ENCODE measurements around the gene CA5A. TPM values are rescaled to one million over a fixed set of nuclear protein-coding genes. Genes with fewer than 3 reads are reported as not detected.
"Not testable (repeated sequence)": the region's sequence is repeated elsewhere in the genome, so short reads cannot be mapped to it uniquely, and the experiment has no call there.

The CA5A gene
- polyA plus RNA-seq, 6 donors from 2014 or later = not detected

DNA sequence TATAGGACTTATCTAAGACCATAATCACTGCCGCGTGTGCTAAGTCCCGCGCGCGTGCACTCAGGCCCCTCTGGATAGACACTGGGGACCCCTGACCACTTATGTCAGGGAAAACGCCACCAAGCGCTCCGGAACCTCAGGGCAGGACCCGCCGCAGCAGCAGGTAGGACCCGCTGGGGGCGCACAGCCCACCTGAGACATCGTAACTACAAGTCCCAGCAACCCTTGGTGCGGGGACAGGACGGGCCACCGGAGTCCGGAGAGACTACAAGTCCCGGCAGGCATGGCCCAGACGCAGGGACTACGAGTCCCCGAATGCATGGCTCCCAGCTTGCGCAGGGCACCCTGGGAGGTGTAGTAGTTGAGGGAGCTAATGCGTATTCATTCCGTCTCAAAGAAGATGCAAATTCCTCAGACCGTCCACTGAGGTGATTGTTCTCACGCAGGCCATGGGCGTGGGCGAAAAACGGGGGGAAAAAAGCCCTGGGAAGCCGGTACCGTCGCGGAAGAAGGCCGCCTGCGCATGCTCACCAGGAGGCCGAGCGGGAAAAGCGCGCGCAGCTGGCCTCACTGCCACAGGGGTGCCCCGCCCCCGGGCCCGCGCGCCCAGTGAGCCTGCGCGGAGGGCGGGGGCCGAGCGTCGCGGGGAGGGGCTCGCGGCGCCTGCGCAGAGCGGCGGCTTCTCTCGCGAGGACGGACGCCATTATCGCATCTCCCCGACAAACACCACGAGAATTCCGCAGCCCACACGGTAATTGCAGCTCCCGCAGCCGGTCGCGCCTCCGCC lies 14.6 kb upstream of the CA5A start, which contains the start of gene BANP:
Gene BANP (plus strand): TSS at position 670 of the 787 bp plus-strand sequence. CDS start 23,682 bp downstream, outside the sequence.
- peaks cover 0 to 8% of the 10 kb centered on the region in 2 donors for H3K36me3 Mint-ChIP-seq
- H3K4me3 Mint-ChIP-seq = peak within 1 kb of the TSS; percentile 91 to 100 (median 99)
- ATAC-seq (ENCODE audit: low read depth in 2 of 2) (peak; percentile 89 to 90), DNase-seq (peak; percentile 97)
- no peaks in the 10 kb centered on the region for H3K27me3 Mint-ChIP-seq
- H3K4me1 Mint-ChIP-seq = peaks cover 35 to 72% (median 62%) of the 10 kb centered on the region in 3 donors
- no peaks in the 10 kb centered on the region for H3K9me3 Mint-ChIP-seq
- peak within 1 kb of the TSS; percentile 99 to 100 (median 100) for H3K27ac Mint-ChIP-seq

GRCh38 chr16:87949071-87949744 lies 12.9 kb upstream of the CA5A start:
- H3K4me1 Mint-ChIP-seq = peaks cover 38 to 59% (median 55%) of the 10 kb centered on the region in 3 donors
- H3K36me3 Mint-ChIP-seq = peaks cover 0 to 8% of the 10 kb centered on the region in 2 donors
- no peaks in the 10 kb centered on the region for H3K9me3 Mint-ChIP-seq
- H3K4me3 Mint-ChIP-seq = peak overlapping the region in 4 of 8 donors; percentile 49 to 82 (median 76)
- no peak for DNase-seq
- no peak for ATAC-seq (ENCODE audit: low read depth in 2 of 2)
- peaks cover 0 to 3% (median 0%) of the 10 kb centered on the region in 3 donors for H3K27me3 Mint-ChIP-seq
- peak overlapping the region in 4 of 6 donors; percentile 85 to 97 (median 90) for H3K27ac Mint-ChIP-seq

GRCh38 chr16:87948735-87949070 lies 12.4 kb upstream of the CA5A start:
- ATAC-seq (ENCODE audit: low read depth in 2 of 2) = no peak
- Mint-ChIP-seq H3K36me3 (peaks cover 0 to 4% of the 10 kb centered on the region in 2 donors), H3K9me3 (no peaks in the 10 kb centered on the region), H3K4me3 (peak overlapping the region in 6 of 8 donors; percentile 5 to 82 (median 76)), H3K27ac (peak overlapping the region in 4 of 6 donors; percentile 34 to 97 (median 70)), H3K27me3 (peaks cover 0 to 3% (median 0%) of the 10 kb centered on the region in 3 donors), H3K4me1 (peaks cover 33 to 54% (median 50%) of the 10 kb centered on the region in 3 donors)
- no peak for DNase-seq

DNA sequence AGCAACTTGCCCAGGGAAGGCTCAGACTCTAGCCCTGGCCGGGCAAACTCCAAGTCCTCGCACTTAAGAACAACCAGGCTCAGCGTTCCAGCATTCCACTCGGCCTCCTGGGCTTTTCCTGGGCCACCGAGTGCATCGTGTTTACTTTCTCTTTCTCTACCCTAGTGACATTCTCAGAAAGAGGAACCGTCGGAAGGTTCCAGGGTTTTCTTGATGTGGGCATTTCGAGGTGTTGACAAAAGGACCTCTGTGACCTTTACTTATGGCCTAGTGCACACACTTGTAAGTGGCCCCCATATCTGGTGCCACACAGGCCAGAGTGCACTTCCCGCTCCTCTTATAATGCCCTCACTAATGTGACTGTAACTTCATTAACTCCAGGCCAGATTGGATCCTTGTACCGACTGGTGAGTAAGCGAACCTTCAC lies 11.8 kb upstream of the CA5A start:
- peak overlapping the region; percentile 48 to 84 (median 76) for H3K4me3 Mint-ChIP-seq
- peaks cover 27 to 48% (median 44%) of the 10 kb centered on the region in 3 donors for H3K4me1 Mint-ChIP-seq
- no peaks in the 10 kb centered on the region for H3K36me3 Mint-ChIP-seq

DNA sequence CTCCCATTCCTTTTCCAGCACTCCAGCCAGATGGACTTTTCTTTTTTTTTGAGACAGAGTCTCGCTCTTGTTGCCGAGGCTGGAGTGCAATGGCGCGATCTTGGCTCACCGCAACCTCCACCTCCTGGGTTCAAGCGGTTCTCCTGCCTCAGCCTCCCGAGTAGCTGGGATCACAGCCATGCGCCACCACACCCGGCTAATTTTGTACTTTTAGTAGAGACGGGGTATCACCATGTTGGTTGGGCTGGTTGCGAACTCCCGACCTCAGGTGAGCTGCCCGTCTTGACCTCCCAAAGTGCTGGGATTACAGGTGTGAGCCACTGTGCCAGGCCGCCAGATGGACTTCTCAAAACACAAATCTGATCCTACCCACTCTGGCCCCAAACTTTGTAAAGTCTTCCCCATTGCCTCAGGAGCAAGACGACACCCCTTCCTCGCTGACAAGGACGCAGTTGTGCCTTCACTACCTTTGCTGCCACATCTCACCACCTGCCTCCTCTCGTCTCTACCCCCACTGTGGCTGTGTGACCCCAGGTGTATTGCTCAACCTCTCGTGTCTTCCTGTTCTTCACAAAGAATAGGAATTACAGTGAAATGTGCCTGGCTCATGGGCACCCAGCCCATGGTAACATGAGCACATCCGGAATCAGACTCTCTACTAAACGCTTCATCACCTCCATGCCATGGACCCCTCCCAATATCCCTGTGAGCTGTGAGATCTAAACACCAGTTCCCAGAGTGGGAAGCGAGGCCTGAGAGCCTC lies 11.2 kb upstream of the CA5A start:
- Mint-ChIP-seq H3K9me3 (no peaks in the 10 kb centered on the region), H3K27ac (peak overlapping the region; percentile 79 to 97 (median 96)), H3K4me3 (peak overlapping the region; percentile 48 to 84 (median 76)), H3K36me3 (no peaks in the 10 kb centered on the region), H3K27me3 (peaks cover 0 to 3% (median 0%) of the 10 kb centered on the region in 3 donors), H3K4me1 (peaks cover 27 to 43% (median 40%) of the 10 kb centered on the region in 3 donors)
- DNase-seq (no peak), ATAC-seq (ENCODE audit: low read depth in 2 of 2) (no peak)

More for the DNA sequence above, 11.8 kb upstream of the CA5A start:
- H3K9me3 Mint-ChIP-seq = no peaks in the 10 kb centered on the region
- peaks cover 0 to 3% (median 0%) of the 10 kb centered on the region in 3 donors for H3K27me3 Mint-ChIP-seq
- DNase-seq (no peak), ATAC-seq (ENCODE audit: low read depth in 2 of 2) (no peak)
- H3K27ac Mint-ChIP-seq = peak overlapping the region; percentile 79 to 97 (median 96)

GRCh38 chr16:87946596-87947347 lies 10.4 kb upstream of the CA5A start:
- peak overlapping the region in 4 of 6 donors; percentile 70 to 97 (median 84) for H3K27ac Mint-ChIP-seq
- ATAC-seq (ENCODE audit: low read depth in 2 of 2) = no peak
- H3K4me1 Mint-ChIP-seq = peaks cover 20 to 38% (median 33%) of the 10 kb centered on the region in 3 donors
- H3K36me3 Mint-ChIP-seq = no peaks in the 10 kb centered on the region
- DNase-seq = no peak
- H3K4me3 Mint-ChIP-seq = peak overlapping the region in 4 of 8 donors; percentile 16 to 57 (median 48)
- H3K27me3 Mint-ChIP-seq = peaks cover 0 to 3% (median 0%) of the 10 kb centered on the region in 3 donors
- H3K9me3 Mint-ChIP-seq = no peaks in the 10 kb centered on the region

DNA sequence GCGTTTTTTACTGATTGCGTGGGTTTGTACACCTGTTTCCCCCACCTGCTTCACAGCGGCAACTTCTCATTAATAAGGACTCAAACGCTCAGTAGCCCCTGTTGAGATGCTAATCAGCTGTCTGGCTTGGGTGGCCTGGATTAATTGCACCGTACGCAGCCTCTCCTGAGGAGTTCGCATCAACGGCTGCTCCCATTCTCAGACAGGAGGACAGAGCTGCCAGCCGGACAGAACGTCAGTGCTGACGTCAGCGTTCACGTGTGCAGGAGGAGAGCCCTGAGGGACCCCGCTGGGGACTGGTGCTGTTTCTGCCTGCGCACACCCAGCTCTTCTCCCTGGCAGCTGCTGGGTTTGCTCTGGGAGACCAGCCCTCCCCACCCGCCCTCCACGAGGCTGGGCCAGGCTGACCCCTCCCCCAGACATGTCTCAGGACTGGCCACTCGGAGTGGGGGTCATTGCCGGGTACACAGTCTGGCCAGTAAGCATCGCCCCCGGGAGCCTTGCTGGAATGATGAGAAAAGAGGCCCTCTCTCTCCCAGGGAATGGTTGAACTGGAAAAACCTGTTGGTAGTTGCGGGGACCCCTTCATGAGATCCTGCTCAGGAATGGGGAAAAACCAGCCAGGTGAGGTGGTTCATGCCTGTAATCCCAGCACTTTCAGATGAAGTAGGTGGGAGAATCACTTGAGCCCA lies 9.2 kb upstream of the CA5A start:
- DNase-seq (peak; percentile 52), ATAC-seq (ENCODE audit: low read depth in 2 of 2) (peak; percentile 75 to 83)
- peak overlapping the region; percentile 83 to 96 (median 88) for H3K27ac Mint-ChIP-seq
- H3K4me1 Mint-ChIP-seq = peaks cover 20 to 34% (median 29%) of the 10 kb centered on the region in 3 donors
- H3K36me3 Mint-ChIP-seq = no peaks in the 10 kb centered on the region
- peaks cover 0 to 3% (median 0%) of the 10 kb centered on the region in 3 donors for H3K27me3 Mint-ChIP-seq
- peak overlapping the region; percentile 72 to 88 (median 84) for H3K4me3 Mint-ChIP-seq
- no peaks in the 10 kb centered on the region for H3K9me3 Mint-ChIP-seq

GRCh38 chr16:87942680-87943079 lies 6.4 kb upstream of the CA5A start:
- DNase-seq (no peak), ATAC-seq (ENCODE audit: low read depth in 2 of 2) (no peak)
- Mint-ChIP-seq H3K27ac (peak overlapping the region in 1 of 6 donors; percentile 49), H3K9me3 (peaks cover 0 to 3% (median 0%) of the 10 kb centered on the region in 7 donors), H3K4me1 (peaks cover 7 to 14% (median 12%) of the 10 kb centered on the region in 3 donors), H3K27me3 (peaks cover 0 to 7% (median 5%) of the 10 kb centered on the region in 3 donors), H3K4me3 (peak overlapping the region in 1 of 8 donors; percentile 47), H3K36me3 (no peaks in the 10 kb centered on the region)

DNA sequence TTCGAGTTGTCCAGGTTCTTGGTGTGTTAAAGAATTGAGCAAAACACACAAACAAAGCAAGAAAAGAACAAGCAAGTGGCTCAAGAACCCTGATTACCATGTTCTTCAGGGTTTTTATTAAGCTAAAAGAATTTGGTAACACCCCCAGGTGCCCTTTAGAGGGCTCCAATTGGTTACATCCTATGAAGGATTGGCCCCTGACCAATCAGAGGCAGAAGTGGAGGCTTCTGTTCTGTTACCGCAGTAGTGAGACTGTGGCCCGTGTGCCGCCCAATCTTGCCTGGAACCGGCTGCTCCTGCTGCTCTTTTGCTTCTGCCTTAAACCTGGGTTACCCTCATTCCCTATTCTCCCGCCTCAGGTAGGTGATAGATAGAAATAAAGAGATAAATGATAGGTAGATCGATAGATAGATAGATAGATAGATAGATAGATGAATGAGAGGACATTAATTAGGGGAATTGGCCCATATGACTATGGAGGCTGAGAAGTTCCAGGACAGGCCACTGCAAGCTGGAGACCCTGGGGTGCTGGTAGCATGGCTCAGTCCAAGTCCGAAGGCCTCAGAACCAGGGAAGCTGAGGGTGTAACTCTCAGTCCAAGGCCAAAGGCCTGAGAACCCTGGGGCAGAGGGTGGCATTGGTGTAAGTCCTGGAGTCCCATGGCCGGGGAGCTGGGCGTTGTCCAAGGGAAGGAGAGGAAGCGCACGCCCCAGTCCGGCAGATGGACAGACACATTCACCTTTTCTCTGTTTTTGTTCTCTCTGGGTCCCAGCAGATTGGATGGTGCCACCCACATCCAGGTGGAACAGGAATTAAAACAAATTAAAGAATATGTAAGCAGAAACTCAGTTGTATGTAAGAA lies 3.5 kb upstream of the CA5A start:
- Mint-ChIP-seq H3K27me3 (peaks cover 0 to 5% (median 4%) of the 10 kb centered on the region in 3 donors), H3K36me3 (no peaks in the 10 kb centered on the region), H3K4me3 (peak overlapping the region in 1 of 8 donors; percentile 14), H3K27ac (peak overlapping the region in 2 of 6 donors; percentile 6 to 78), H3K9me3 (peaks cover 0 to 3% (median 0%) of the 10 kb centered on the region in 7 donors), H3K4me1 (peaks cover 7 to 14% (median 9%) of the 10 kb centered on the region in 3 donors)
- DNase-seq (no peak), ATAC-seq (ENCODE audit: low read depth in 2 of 2) (no peak)

GRCh38 chr16:87938412-87938949 lies 2.2 kb upstream of the CA5A start:
- Mint-ChIP-seq H3K36me3 (no peaks in the 10 kb centered on the region), H3K27me3 (peaks cover 0 to 5% (median 4%) of the 10 kb centered on the region in 3 donors), H3K4me1 (peaks cover 9 to 21% (median 9%) of the 10 kb centered on the region in 3 donors), H3K27ac (peak overlapping the region in 1 of 6 donors; percentile 1), H3K9me3 (peaks cover 0 to 3% (median 0%) of the 10 kb centered on the region in 7 donors), H3K4me3 (no peak overlapping the region)
- no peak for DNase-seq
- ATAC-seq (ENCODE audit: low read depth in 2 of 2) = no peak

DNA sequence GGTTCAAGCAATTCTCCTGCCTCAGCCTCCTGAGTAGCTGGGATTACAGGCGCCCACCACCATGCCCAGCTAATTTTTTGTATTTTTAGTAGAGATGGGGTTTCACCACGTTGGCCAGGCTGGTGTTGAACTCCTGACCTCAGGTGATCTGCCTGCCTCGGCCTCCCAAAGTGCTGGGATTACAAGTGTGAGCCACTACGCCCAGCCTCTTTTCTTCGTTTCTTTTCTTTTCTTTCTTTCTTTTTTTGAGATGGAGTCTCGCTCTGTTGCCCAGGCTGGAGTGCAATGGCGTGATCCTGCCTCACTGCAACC lies 858 bp upstream of the CA5A start:
- peak overlapping the region in 2 of 6 donors; percentile 57 to 59 for H3K27ac Mint-ChIP-seq
- H3K36me3 Mint-ChIP-seq; ATAC-seq (ENCODE audit: low read depth in 2 of 2): not testable (repeated sequence)

More for the DNA sequence above, 858 bp upstream of the CA5A start:
- Mint-ChIP-seq H3K27me3 (peaks cover 0 to 11% (median 4%) of the 10 kb centered on the region in 3 donors), H3K4me1 (peaks cover 9 to 21% (median 9%) of the 10 kb centered on the region in 3 donors)
- H3K9me3 Mint-ChIP-seq, H3K4me3 Mint-ChIP-seq, DNase-seq: not testable (repeated sequence)

Data from naive B cell (primary cell).